Effector memory CD8-positive, alpha-beta T cell (primary cell): ENCODE results near the gene ATG2B.

Experiments used
- ATAC-seq: fragments of 150-1000 bp; cut with Tn5 transposase; replicated peaks from 2 replicates; pipeline ENCODE4 v1.10.0; 2021; ENCODE audit warnings: mild to moderate bottlenecking, moderate library complexity
- DNase-seq, 3 experiments: peaks; one replicate each; pipeline ENCODE4 v3.0.0; 2021
- H3K27ac Mint-ChIP-seq, 2 donors: one replicate each; pipeline ENCODE4 v1.8.0; 2022; ENCODE audit warnings: mild to moderate bottlenecking in 2 of 2, mixed read lengths in 2 of 2, moderate library complexity in 2 of 2
- H3K27me3 Mint-ChIP-seq, 2 donors: one replicate each; pipeline ENCODE4 v1.8.0; 2022; ENCODE audit warnings: mixed read lengths in 2 of 2
- H3K36me3 Mint-ChIP-seq: one replicate; pipeline ENCODE4 v1.8.0; 2022; ENCODE audit warnings: mild to moderate bottlenecking, moderate library complexity, mixed read lengths; ENCODE audit not compliant: insufficient read depth
- H3K4me1 Mint-ChIP-seq, 2 donors: one replicate each; pipeline ENCODE4 v1.8.0; 2022; ENCODE audit warnings: low read depth in 2 of 2, mixed read lengths in 2 of 2
- H3K4me3 Mint-ChIP-seq, 2 donors: one replicate each; pipeline ENCODE4 v1.8.0; 2022; ENCODE audit warnings: mild to moderate bottlenecking in 2 of 2, mixed read lengths in 2 of 2, moderate library complexity in 2 of 2
- H3K9me3 Mint-ChIP-seq, 2 donors: one replicate each; pipeline ENCODE4 v1.8.0; 2022; ENCODE audit warnings: mixed read lengths in 2 of 2

ATG2B gene

DNA sequence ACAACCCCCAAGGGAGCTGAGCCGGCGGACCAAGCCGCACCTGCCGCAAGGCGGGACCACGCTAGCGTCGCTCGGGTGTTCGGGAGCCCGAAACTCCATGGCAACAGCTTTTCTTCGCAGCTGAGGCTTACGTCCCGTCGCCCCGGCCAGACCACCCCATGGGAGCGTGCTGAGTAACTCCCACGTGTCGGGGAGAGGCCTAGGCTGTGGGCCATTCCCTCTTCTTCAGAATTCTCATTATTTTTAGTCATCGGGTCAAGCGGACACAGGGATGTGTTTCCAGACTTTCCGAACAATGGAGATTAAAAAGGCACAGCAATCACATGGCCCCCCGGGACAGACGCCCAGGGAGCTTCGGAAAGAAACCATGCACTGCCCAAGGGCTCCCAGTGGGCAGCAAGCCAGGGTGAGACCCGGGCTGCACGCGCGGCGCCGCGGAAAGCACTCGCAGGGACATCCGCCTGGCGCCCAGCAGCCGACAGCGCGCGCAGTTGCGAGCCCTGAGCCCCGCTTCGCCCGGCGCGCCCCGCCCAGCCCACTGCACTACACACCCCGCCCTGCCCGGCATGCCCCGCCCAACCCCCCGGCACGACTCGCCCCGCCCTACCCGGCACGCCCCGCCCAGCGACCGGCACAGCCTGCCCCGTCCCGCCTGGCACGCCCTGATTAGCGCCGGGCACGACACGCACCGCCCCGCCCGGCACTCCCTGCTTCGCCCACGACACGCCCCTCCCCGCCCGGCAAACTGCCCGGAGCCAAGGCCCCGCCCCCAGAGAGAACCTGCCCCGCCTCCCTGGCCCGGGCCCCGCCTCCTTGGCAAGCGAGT, 28.4 kb upstream of the ATG2B start:
- Mint-ChIP-seq H3K27me3 (no peaks in the 10 kb centered on the region), H3K4me1 (peaks cover 5 to 7% of the 10 kb centered on the region in 2 donors), H3K36me3 (peaks cover 7% of the 10 kb centered on the region), H3K9me3 (no peaks in the 10 kb centered on the region), H3K27ac (peak overlapping the region; percentile 6 to 88), H3K4me3 (peak overlapping the region; percentile 91 to 94)
- ATAC-seq: peak; percentile 89
- DNase-seq: peak; percentile 100

DNA sequence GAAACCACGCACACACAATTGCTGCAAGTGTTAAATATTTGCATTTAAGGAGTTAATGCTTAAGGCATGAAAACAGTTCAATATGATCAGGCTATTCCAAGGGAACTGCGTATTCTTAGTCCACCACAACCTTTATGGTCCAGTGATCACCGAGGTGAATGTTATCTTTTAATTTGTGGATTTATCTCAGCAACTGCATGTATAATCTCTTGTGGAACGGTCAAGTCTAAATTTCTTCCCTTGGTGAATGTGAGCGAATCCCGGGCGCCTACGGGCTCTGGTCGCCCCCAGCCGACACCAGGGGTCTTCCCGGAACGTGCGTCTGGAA, 27.8 kb upstream of the ATG2B start:
- Mint-ChIP-seq H3K27ac (peak overlapping the region; percentile 6 to 88), H3K27me3 (no peaks in the 10 kb centered on the region), H3K36me3 (peaks cover 7% of the 10 kb centered on the region), H3K4me1 (peaks cover 5 to 7% of the 10 kb centered on the region in 2 donors), H3K9me3 (no peaks in the 10 kb centered on the region), H3K4me3 (peak overlapping the region; percentile 91 to 94)
- no peak for ATAC-seq
- DNase-seq: no peak

DNA sequence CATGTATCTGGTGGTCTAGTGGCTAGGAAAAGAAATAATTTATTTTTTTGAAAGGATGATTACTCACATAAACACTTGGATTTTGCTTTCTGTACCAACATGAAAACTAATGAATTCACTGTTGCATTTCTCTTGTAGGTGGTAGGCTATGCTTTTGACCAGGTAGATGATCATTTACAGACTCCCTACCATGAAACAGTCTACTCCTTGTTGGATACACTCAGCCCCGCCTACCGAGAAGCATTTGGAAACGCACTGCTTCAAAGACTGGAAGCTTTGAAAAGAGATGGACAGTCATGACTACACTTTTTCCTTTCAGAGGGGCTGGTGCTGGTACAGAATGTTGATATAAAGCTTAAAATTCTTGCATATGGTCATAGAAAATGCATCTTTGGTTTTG, 22.2 kb upstream of the ATG2B start:
- Mint-ChIP-seq H3K4me3 (no peak overlapping the region), H3K27ac (no peak overlapping the region), H3K4me1 (peaks cover 3 to 4% of the 10 kb centered on the region in 2 donors), H3K36me3 (peaks cover 26% of the 10 kb centered on the region), H3K9me3 (no peaks in the 10 kb centered on the region), H3K27me3 (no peaks in the 10 kb centered on the region)
- ATAC-seq (no peak), DNase-seq (no peak)

DNA sequence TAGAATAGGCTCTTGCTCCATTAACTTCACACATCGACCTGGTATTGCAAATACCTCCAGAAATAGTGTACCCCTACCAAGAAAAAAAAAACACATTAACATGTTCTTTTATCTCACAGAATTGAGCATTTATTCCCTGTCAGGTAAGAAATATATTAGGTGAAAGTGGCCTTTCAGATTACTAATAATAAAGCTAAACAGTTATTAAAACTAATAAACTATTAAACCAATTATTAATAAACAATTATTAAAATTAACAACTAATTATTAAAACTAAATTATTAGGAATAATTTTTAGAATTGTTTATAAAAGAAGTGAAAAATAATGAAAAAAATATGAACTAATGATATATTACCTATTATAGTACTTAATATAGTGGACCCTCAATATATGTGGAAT, 21.6 kb upstream of the ATG2B start:
- Mint-ChIP-seq H3K27ac (no peak overlapping the region), H3K4me3 (no peak overlapping the region), H3K4me1 (peaks cover 3 to 4% of the 10 kb centered on the region in 2 donors), H3K36me3 (peaks cover 29% of the 10 kb centered on the region), H3K9me3 (no peaks in the 10 kb centered on the region), H3K27me3 (no peaks in the 10 kb centered on the region)
- no peak for DNase-seq
- ATAC-seq: no peak

DNA sequence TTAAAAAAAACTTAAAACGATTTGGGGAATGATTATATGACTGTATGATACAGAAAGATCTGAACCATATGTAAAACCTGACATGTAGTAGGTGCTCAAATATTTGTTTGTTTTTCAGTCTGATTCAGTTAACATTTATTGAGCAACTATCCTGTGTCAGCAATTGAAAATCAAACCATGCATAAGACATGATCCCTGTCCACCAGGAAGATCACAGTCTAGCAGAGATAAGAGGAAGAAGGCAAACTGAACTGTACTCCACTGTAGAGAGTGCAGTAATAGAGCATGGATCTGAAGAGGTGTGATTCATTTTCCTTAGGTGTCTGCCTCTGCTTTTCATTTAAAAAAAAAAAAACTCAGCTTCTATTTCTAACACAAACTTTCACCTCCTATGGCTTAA, 20.9 kb upstream of the ATG2B start:
- Mint-ChIP-seq H3K27me3 (no peaks in the 10 kb centered on the region), H3K27ac (no peak overlapping the region), H3K36me3 (peaks cover 29% of the 10 kb centered on the region), H3K4me1 (peaks cover 3 to 4% of the 10 kb centered on the region in 2 donors), H3K4me3 (no peak overlapping the region), H3K9me3 (no peaks in the 10 kb centered on the region)
- DNase-seq (no peak), ATAC-seq (no peak)

DNA sequence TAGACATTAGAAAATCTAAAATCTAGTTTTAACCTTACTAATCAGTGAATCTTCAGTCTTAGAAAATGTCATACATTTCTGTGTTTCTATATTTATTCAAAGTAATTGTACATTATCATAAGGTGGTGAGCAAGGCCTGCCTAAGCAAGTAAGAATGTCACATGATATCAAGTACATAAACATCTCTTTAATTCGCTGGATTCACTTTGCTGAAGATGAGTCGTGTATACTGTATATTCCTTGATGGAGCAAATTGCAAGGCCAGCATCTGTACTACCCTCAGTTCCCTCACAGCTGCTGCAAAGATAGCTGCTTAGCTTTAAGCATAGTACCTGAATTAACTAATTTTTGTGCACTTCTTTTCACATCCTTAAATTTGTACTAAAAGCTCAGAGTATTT, 20.3 kb upstream of the ATG2B start:
- Mint-ChIP-seq H3K36me3 (peaks cover 29% of the 10 kb centered on the region), H3K4me1 (peaks cover 3 to 4% of the 10 kb centered on the region in 2 donors)
- DNase-seq: no peak

DNA sequence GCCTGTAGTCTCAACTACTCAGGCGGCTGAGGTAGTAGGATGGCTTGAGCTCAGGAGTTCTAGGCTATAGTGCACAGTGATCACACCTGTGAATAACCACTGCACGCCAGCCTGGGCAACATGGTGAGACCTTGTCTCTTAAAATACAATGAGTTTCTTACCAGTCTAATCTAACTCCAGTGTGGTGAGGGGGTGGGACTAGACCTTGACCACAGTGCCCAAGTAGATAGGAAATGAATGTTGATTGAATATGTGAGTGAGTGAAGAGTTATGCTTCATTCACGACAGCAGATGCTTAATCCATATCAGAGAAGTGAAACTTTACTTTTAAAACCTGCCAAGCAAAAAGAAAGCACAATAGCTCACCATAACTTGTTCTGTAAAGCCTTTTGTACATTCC, 17.6 kb upstream of the ATG2B start:
- no peak for DNase-seq
- H3K27ac Mint-ChIP-seq: no peak overlapping the region
- peaks cover 4 to 6% of the 10 kb centered on the region in 2 donors for H3K4me1 Mint-ChIP-seq
- H3K4me3 Mint-ChIP-seq: no peak overlapping the region
- peaks cover 29% of the 10 kb centered on the region for H3K36me3 Mint-ChIP-seq
- H3K9me3 Mint-ChIP-seq: no peaks in the 10 kb centered on the region
- H3K27me3 Mint-ChIP-seq: no peaks in the 10 kb centered on the region
- no peak for ATAC-seq

More for the DNA sequence above, 20.3 kb upstream of the ATG2B start:
- Mint-ChIP-seq H3K9me3 (no peaks in the 10 kb centered on the region), H3K27me3 (no peaks in the 10 kb centered on the region), H3K4me3 (no peak overlapping the region), H3K27ac (no peak overlapping the region)
- no peak for ATAC-seq

DNA sequence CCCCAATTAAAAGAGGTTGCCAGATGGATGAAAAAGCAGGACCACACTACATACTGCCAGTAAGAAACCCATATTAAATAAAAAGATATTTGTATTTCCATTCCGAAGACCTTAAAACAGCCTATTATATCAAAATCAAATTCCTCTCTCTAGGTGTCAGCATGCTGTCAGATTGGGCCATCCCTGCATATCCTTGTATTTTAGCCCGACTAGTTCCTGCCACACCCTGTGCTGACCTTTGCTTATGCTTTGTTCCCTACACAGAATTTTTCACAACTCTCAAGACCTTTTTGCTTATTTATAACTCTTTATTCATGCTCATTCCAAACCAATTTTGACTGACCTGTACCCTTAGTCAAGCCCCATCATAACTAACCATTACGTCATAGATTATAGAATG, 13.0 kb upstream of the ATG2B start:
- Mint-ChIP-seq H3K4me3 (no peak overlapping the region), H3K4me1 (peaks cover 4 to 9% of the 10 kb centered on the region in 2 donors), H3K27ac (no peak overlapping the region), H3K36me3 (peaks cover 6% of the 10 kb centered on the region), H3K9me3 (no peaks in the 10 kb centered on the region), H3K27me3 (no peaks in the 10 kb centered on the region)
- ATAC-seq: no peak
- DNase-seq: no peak

DNA sequence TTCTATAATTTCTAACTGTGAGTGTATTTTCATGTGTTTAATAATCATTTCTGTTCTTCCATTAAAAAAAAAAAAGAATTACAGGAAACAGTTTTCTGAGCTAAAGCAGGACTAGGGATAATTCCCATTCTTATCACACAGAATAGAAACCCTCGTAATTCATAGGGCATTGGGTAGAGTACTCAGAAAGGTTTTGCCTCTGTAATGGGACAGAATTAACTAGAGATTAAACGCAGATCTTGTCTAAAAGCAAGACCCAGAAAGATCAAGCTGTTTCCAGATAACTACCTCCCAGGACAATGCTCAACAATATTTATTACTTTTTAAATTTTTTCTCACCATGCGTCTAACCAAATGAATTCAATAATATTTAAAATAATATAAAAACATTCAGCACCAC, 10.4 kb upstream of the ATG2B start:
- H3K27me3 Mint-ChIP-seq: no peaks in the 10 kb centered on the region
- DNase-seq: no peak
- no peak overlapping the region for H3K4me3 Mint-ChIP-seq
- H3K27ac Mint-ChIP-seq: no peak overlapping the region
- peaks cover 8 to 10% of the 10 kb centered on the region in 2 donors for H3K4me1 Mint-ChIP-seq
- H3K9me3 Mint-ChIP-seq: no peaks in the 10 kb centered on the region
- ATAC-seq: no peak
- H3K36me3 Mint-ChIP-seq: peaks cover 2% of the 10 kb centered on the region

DNA sequence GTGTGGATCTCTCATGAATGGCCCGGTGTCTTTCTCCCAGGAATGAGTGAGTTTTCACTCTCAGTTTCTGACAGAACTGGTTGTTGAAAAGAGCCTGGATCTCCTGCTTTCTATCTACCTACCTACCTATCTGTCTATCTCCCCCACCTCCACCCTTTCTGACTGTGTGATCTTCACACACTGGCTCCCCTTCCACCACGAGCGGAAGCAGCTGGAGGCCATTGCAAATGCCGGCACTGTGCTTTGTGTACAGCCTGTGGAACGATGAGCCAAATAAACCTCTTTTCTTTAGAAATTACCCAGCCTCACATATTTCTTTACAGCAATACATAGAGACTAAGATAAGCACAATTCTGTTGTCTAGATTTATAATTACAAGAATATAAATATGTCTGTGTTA, 7.4 kb upstream of the ATG2B start:
- Mint-ChIP-seq H3K4me1 (peaks cover 10 to 13% of the 10 kb centered on the region in 2 donors), H3K27me3 (no peaks in the 10 kb centered on the region), H3K9me3 (no peaks in the 10 kb centered on the region), H3K27ac (no peak overlapping the region), H3K4me3 (no peak overlapping the region), H3K36me3 (no peaks in the 10 kb centered on the region)
- DNase-seq (no peak), ATAC-seq (no peak)

DNA sequence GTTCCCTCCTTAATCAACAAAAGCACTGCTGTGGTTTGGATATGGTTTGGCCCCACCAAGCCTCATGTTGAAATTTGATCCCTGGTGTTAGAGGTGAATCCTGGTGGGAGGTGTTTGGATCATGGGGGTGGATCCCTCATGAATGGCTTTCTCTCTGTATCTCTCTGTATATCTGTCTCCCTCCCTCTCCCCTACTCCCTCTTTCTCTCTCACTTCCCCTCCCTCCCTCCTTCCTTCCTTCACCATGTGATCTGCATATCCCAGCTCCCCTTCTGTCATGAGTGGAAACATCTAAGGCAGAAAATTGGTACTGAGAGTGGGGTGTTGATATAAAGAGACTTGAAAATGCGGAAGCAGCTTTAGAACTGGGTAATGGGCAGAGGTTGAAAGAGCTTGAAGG, 5.4 kb upstream of the ATG2B start:
- Mint-ChIP-seq H3K27ac (no peak overlapping the region), H3K4me3 (no peak overlapping the region), H3K4me1 (peaks cover 23 to 29% of the 10 kb centered on the region in 2 donors)

DNA sequence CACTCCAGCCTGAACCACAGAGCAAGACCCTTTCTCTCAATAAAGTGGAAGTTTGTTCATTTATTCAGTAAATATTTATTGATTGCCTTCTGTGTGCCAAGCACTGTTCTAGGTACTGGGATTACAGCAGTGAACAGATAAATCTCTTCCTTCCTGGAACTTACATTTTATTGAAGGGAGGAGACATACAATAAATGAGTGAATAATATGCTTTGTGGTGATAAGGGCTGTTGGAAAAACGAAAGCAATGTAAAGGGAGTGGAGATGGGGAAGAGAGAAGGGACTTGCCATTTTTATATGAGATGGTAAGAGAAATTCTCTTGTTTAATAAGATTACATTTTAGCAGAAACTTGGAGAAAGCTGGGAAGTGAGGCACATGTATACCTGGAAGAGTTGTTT, 1.8 kb upstream of the ATG2B start:
- Mint-ChIP-seq H3K9me3 (no peaks in the 10 kb centered on the region), H3K27me3 (no peaks in the 10 kb centered on the region), H3K36me3 (peaks cover 12% of the 10 kb centered on the region), H3K4me1 (peaks cover 36 to 48% of the 10 kb centered on the region in 2 donors), H3K27ac (peak overlapping the region in 1 of 2 donors; percentile 92), H3K4me3 (peak overlapping the region; percentile 88 to 89)
- no peak for ATAC-seq
- no peak for DNase-seq

More for the DNA sequence above, 5.4 kb upstream of the ATG2B start:
- ATAC-seq (no peak), DNase-seq (no peak)
- H3K36me3 Mint-ChIP-seq: no peaks in the 10 kb centered on the region
- H3K27me3 Mint-ChIP-seq: no peaks in the 10 kb centered on the region
- H3K9me3 Mint-ChIP-seq: no peaks in the 10 kb centered on the region

DNA sequence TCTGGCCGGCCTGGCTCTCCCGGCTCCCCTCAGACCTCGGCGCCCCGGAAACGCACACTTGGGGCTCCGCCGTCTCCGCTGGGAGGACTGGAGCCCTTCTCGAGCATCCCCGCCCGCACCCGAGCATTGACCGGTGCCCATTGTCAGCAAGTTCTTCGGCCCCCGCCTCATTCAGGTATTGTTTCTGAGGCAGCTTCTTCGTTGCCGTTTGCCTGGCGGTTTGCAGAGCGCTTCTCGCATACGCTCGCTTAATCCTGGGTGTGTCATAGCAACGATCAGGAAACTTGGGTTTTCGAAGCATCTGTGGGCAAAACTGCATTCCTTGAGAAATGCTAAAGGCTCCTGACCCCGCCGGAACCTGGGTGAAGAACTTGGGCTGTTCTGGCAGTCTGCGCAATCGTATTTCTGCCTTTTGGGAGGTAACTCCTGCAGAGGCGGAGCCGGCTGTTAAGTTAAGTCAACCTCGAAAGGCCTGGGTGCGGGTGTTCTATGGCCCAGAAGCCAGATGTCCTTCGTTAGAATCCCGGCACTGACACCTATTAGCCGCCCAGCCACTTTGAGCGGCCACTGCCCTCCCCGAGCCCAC, 703 bp upstream of the ATG2B start:
- H3K4me1 Mint-ChIP-seq: peaks cover 37 to 53% of the 10 kb centered on the region in 2 donors
- ATAC-seq (peak; percentile 21), DNase-seq (peak in 1 of 3 experiments; percentile 22)
- no peaks in the 10 kb centered on the region for H3K27me3 Mint-ChIP-seq
- peak overlapping the region; percentile 46 to 92 for H3K27ac Mint-ChIP-seq
- H3K36me3 Mint-ChIP-seq: peaks cover 12% of the 10 kb centered on the region
- peak overlapping the region; percentile 88 to 89 for H3K4me3 Mint-ChIP-seq
- no peaks in the 10 kb centered on the region for H3K9me3 Mint-ChIP-seq
